Kidney (tissue), 14 donors: ENCODE results near the gene RNGTT. TPM values are rescaled to one million over a fixed set of nuclear protein-coding genes. Genes with fewer than 3 reads are reported as not detected.

Experiments used
- DNase-seq, 5 donors: peaks; one replicate each; pipeline ENCODE4 v3.0.0-alpha.2; 2013 to 2020
- FAIRE-seq: peaks from 2 replicates; lab custom pipeline; 2012; peaks lifted over from hg19 to GRCh38; lab: Jason Lieb, UNC
- H3K27ac ChIP-seq, 2 donors: one replicate each; pipeline ENCODE4 v1.7.0; 2013; ENCODE audit warnings: low read depth in 2 of 2, low read length in 2 of 2, inconsistent platforms in 1 of 2
- H3K27me3 ChIP-seq: one replicate; pipeline ENCODE4 v1.7.1; 2013; ENCODE audit warnings: low read length, inconsistent platforms; ENCODE audit not compliant: control insufficient read depth, insufficient read depth
- H3K36me3 ChIP-seq, 3 donors: one replicate each; pipeline versions ENCODE4 v1.7.0 to v1.7.1; 2013; ENCODE audit warnings: low read length in 3 of 3, control low read depth in 1 of 3, inconsistent platforms in 1 of 3; ENCODE audit not compliant: insufficient read depth in 3 of 3, control insufficient read depth in 2 of 3
- H3K4me1 ChIP-seq, 3 donors: one replicate each; pipeline versions ENCODE4 v1.7.0 to v1.7.1; 2013; ENCODE audit warnings: low read length in 3 of 3, inconsistent platforms in 1 of 3, low read depth in 1 of 3; ENCODE audit not compliant: control insufficient read depth in 2 of 3, insufficient read depth in 2 of 3
- H3K4me3 ChIP-seq, 3 donors: one replicate each; pipeline versions ENCODE4 v1.7.0 to v1.8.1; 2013; ENCODE audit warnings: low read length in 3 of 3, control low read depth in 1 of 3, inconsistent platforms in 1 of 3
- H3K9ac ChIP-seq, 3 donors: one replicate each; pipeline versions ENCODE4 v1.7.0 to v1.7.1; 2013; ENCODE audit warnings: low read length in 3 of 3, control low read depth in 1 of 3, inconsistent platforms in 1 of 3
- H3K9me3 ChIP-seq, 3 donors: one replicate each; pipeline versions ENCODE4 v1.7.0 to v1.7.1; 2013; ENCODE audit warnings: low read length in 3 of 3, control low read depth in 1 of 3, inconsistent platforms in 1 of 3; ENCODE audit not compliant: control insufficient read depth in 2 of 3, insufficient read depth in 1 of 3
- CTCF ChIP-seq: IDR thresholded peaks from 3 replicates; pipeline ENCODE4 v1.5.1; 2012; ENCODE audit warnings: mild to moderate bottlenecking, moderate library complexity, borderline replicate concordance; ENCODE audit not compliant: insufficient read depth; ENCODE audit errors: extremely low read depth
- intact Hi-C: fragments of 100-400 bp; cut with DNase I; formaldehyde crosslinking; loops from one replicate; pipeline ENCODE4 v1.11.1; 2022
- polyA plus RNA-seq: library from polyadenylated mRNA; stranded (reverse); fragments of 350-450 nt; fragmentation: Illumina TruSeq; extraction: RNeasy Lipid Tissue Mini Kit (QIAGEN cat#74804); gene quantifications from one replicate; pipeline ENCODE4 v1.2.3, GENCODE V29; 2014; ENCODE audit warnings: low read depth, low replicate concordance; ENCODE audit not compliant: insufficient read depth
- total RNA-seq: library from RNA; stranded (reverse); fragmentation: NEBNext Ultra II Directional; extraction: Animal tissue kit (Norgen Biotek cat#: 25700); gene quantifications from one replicate; pipeline ENCODE4 v1.2.1, GENCODE V29; 2021
- donor health status: control.
- donor health status: control.
- donor health status: control.
- donor health status: control.
- donor health status: control.
- donor health status: DM: yes; HTN: yes; CAD: no.
- donor health status: Normal renal cell carcinoma (clear cell type).

Gene RNGTT
- total and polyA plus RNA-seq, 2 donors from 2014 or later = 5.4 to 13.8 TPM

GRCh38 chr6:88712243-88712936 is 251.0 kb downstream of the RNGTT start:
- H3K9me3 ChIP-seq = no peaks in the 10 kb centered on the region
- no peak for DNase-seq
- TF ChIP-seq CTCF = no peak
- H3K9ac ChIP-seq = no peak overlapping the region
- intact Hi-C loops = no loop called here
- no peaks in the 10 kb centered on the region for H3K27me3 ChIP-seq
- no peaks in the 10 kb centered on the region for H3K4me1 ChIP-seq
- FAIRE-seq = no peak
- no peak overlapping the region for H3K4me3 ChIP-seq
- H3K27ac ChIP-seq = no peak overlapping the region
- no peaks in the 10 kb centered on the region for H3K36me3 ChIP-seq

- TF ChIP-seq CTCF = no peak
- Histone ChIP-seq H3K27ac (no peak overlapping the region), H3K4me3 (no peak overlapping the region), H3K4me1 (no peaks in the 10 kb centered on the region), H3K9me3 (no peaks in the 10 kb centered on the region), H3K27me3 (no peaks in the 10 kb centered on the region), H3K9ac (no peak overlapping the region), H3K36me3 (no peaks in the 10 kb centered on the region)
- FAIRE-seq (no peak), DNase-seq (no peak)
- intact Hi-C loops = no loop called here
These were observed 253.6 kb downstream of the RNGTT start for GRCh38 chr6:88709819-88710246.

- Histone ChIP-seq H3K9me3 (peaks cover 0 to under 1% (median 0%) of the 10 kb centered on the region in 3 donors), H3K36me3 (no peaks in the 10 kb centered on the region), H3K9ac (no peak overlapping the region), H3K27ac (no peak overlapping the region), H3K27me3 (no peaks in the 10 kb centered on the region), H3K4me3 (no peak overlapping the region), H3K4me1 (no peaks in the 10 kb centered on the region)
- FAIRE-seq (no peak), DNase-seq (no peak)
- intact Hi-C loops = no loop called here
- no peak for TF ChIP-seq CTCF
These were observed 255.1 kb downstream of the RNGTT start for GRCh38 chr6:88708197-88708744.

GRCh38 chr6:88705601-88706000 is 257.8 kb downstream of the RNGTT start:
- DNase-seq (no peak), FAIRE-seq (no peak)
- TF ChIP-seq CTCF = no peak
- H3K4me1 ChIP-seq = no peaks in the 10 kb centered on the region
- no peak overlapping the region for H3K9ac ChIP-seq
- intact Hi-C loops = no loop called here
- H3K27me3 ChIP-seq = no peaks in the 10 kb centered on the region
- H3K4me3 ChIP-seq = no peak overlapping the region
- H3K9me3 ChIP-seq = peaks cover 0 to 4% (median 2%) of the 10 kb centered on the region in 3 donors
- no peaks in the 10 kb centered on the region for H3K36me3 ChIP-seq
- no peak overlapping the region for H3K27ac ChIP-seq
